HCT116 (cell line): ENCODE data around the gene ACOT8. TPM values are rescaled to one million over a fixed set of nuclear protein-coding genes. Genes with fewer than 3 reads are reported as not detected.

ENCODE experiments used
- ATAC-seq: fragments of 200-7000 bp; cut with Tn5 transposase; 2 replicates; pipeline ENCODE4 v1.9.1; 2020; ENCODE audit warnings: mild to moderate bottlenecking, moderate library complexity
- BruUV-seq: library from RNA; stranded (reverse); fragments of 400-500 nt; replicated peaks from 2 replicates; lab custom pipeline; 2021; lab: Mats Ljungman, UMichigan
- CTCF ChIA-PET: fragments of 300-600 bp; sonication (Branson Sonifier 250); formaldehyde crosslinking; loops from one replicate; lab custom pipeline; 2021; ENCODE audit warnings: antibody characterized with exemption; lab: Charles Lee
- POLR2A ChIA-PET: fragments of 300-600, 350-600 bp; sonication (Branson Sonifier 250); formaldehyde crosslinking; loops from one replicate; lab custom pipeline; 2021; ENCODE audit warnings: antibody characterized with exemption; lab: Charles Lee
- RAD21 ChIA-PET, 2 experiments: fragments of 300-600 bp; sonication (Branson Sonifier 250); formaldehyde crosslinking; loops; one replicate each; lab custom pipeline; 2023; ENCODE audit warnings: low total read pairs in 2 of 2; ENCODE audit not compliant: uncharacterized antibody in 2 of 2, unreplicated experiment in 2 of 2, low non-redundant PET in 1 of 2; lab: Charles Lee
- DNase-seq: peaks from one replicate; pipeline ENCODE4 v3.0.0-alpha.2; 2010; ENCODE audit warnings: low read depth, low spot score
- H2AFZ ChIP-seq: fragments of 200-600 bp; shearing (Covaris generic), sonication (generic); 2 replicates; pipeline ENCODE4 v1.6.1; 2017; ENCODE audit warnings: low read depth, mixed run types, mixed read lengths, antibody characterized with exemption, low read length; ENCODE audit not compliant: poor library complexity, severe bottlenecking
- H3K27ac ChIP-seq: 2 replicates; pipeline ENCODE4 v1.5.1; 2012; ENCODE audit warnings: low read depth, low read length
- H3K27me3 ChIP-seq: fragments of 200-600 bp; sonication (generic); 2 replicates; pipeline ENCODE4 v1.6.1; 2016; ENCODE audit warnings: mixed run types, low read length, mixed read lengths; ENCODE audit not compliant: insufficient read depth
- H3K36me3 ChIP-seq, 2 experiments: fragments of 200-500 bp in 1 of 2; fragments of 200-600 bp in 1 of 2; sonication (Bioruptor generic) in 1 of 2; sonication (generic) in 1 of 2; 2 replicates each; pipeline versions ENCODE4 v1.5.1 to v1.6.1; 2014 to 2016; ENCODE audit warnings: low read length in 2 of 2, inconsistent platforms in 1 of 2, mixed read lengths in 1 of 2, mixed run types in 1 of 2; ENCODE audit not compliant: insufficient read depth in 2 of 2, control insufficient read depth in 1 of 2
- H3K4me1 ChIP-seq, 2 experiments: fragments of 200-600 bp in 1 of 2; sonication (generic) in 1 of 2; 2 replicates each; pipeline versions ENCODE4 v1.5.1 to v1.6.1; 2012 to 2017; ENCODE audit warnings: low read length in 2 of 2, inconsistent platforms in 1 of 2, mild to moderate bottlenecking in 1 of 2, mixed read lengths in 1 of 2, mixed run types in 1 of 2, moderate library complexity in 1 of 2; ENCODE audit not compliant: insufficient read depth in 2 of 2, control insufficient read depth in 1 of 2
- H3K4me2 ChIP-seq: fragments of 200-600 bp; sonication (generic); 2 replicates; pipeline ENCODE4 v1.6.1; 2017; ENCODE audit warnings: mixed run types, low read length, mixed read lengths
- H3K4me3 ChIP-seq, 2 experiments: fragments of 200-600 bp in 1 of 2; sonication (generic) in 1 of 2; replicated peaks in 1 of 2; 2 replicates each; pipeline ENCODE4 v1.5.1; 2011 to 2016; ENCODE audit warnings: low read length in 2 of 2, control low read depth in 1 of 2, low read depth in 1 of 2, mild to moderate bottlenecking in 1 of 2, mixed read lengths in 1 of 2, mixed run types in 1 of 2
- H3K79me2 ChIP-seq: fragments of 200-600 bp; sonication (generic); 2 replicates; pipeline ENCODE4 v1.6.1; 2017; ENCODE audit warnings: mild to moderate bottlenecking, mixed run types, low read length, moderate library complexity, mixed read lengths; ENCODE audit not compliant: insufficient read depth
- H3K9ac ChIP-seq: fragments of 200-600 bp; sonication (generic); 2 replicates; pipeline ENCODE4 v1.6.1; 2016; ENCODE audit warnings: low read length, mixed read lengths
- H3K9me2 ChIP-seq: fragments of 200-600 bp; sonication (generic), shearing (Covaris generic); 2 replicates; pipeline ENCODE4 v1.6.1; 2017; ENCODE audit warnings: mixed run types, mild to moderate bottlenecking, moderate library complexity; ENCODE audit not compliant: insufficient read depth
- H3K9me3 ChIP-seq, 2 experiments: fragments of 200-500 bp in 1 of 2; fragments of 200-600 bp in 1 of 2; sonication (Bioruptor generic) in 1 of 2; sonication (generic) in 1 of 2; 2 replicates each; pipeline ENCODE4 v1.6.1; 2014 to 2017; ENCODE audit warnings: low read length in 2 of 2, mixed read lengths in 2 of 2, inconsistent platforms in 1 of 2, low read depth in 1 of 2, mild to moderate bottlenecking in 1 of 2, mixed run types in 1 of 2, moderate library complexity in 1 of 2; ENCODE audit not compliant: control insufficient read depth in 1 of 2, insufficient read depth in 1 of 2
- H4K20me1 ChIP-seq: fragments of 200-600 bp; sonication (generic), shearing (Covaris generic); 2 replicates; pipeline ENCODE4 v1.6.1; 2017; ENCODE audit warnings: mixed run types, mild to moderate bottlenecking, moderate library complexity; ENCODE audit not compliant: insufficient read depth
- CBX3 ChIP-seq: IDR thresholded peaks from 2 replicates; pipeline ENCODE4 v1.6.1; 2012; ENCODE audit warnings: low read depth
- CEBPB ChIP-seq: IDR thresholded peaks from 2 replicates; pipeline ENCODE4 v1.6.1; 2012; ENCODE audit warnings: low read depth
- ELF1 ChIP-seq: IDR thresholded peaks from 2 replicates; pipeline ENCODE4 v1.6.1; 2012; ENCODE audit warnings: low read depth, borderline replicate concordance
- FOSL1 ChIP-seq: IDR thresholded peaks from 2 replicates; pipeline ENCODE4 v1.6.1; 2012; ENCODE audit warnings: low read depth
- POLR2A ChIP-seq: IDR thresholded peaks from 2 replicates; pipeline ENCODE4 v1.7.0; 2011; ENCODE audit warnings: borderline replicate concordance; ENCODE audit not compliant: insufficient read depth, insufficient read length; ENCODE audit errors: extremely low read depth
- RAD21 ChIP-seq: IDR thresholded peaks from 2 replicates; pipeline ENCODE4 v1.6.1; 2012; ENCODE audit warnings: low read depth, mild to moderate bottlenecking
- SIN3A ChIP-seq: IDR thresholded peaks from 2 replicates; pipeline ENCODE4 v1.6.1; 2012; ENCODE audit warnings: low read depth
- SRF ChIP-seq: IDR thresholded peaks from 2 replicates; pipeline ENCODE4 v1.6.1; 2012; ENCODE audit warnings: low read depth
- ZFX ChIP-seq: fragments of 450-650 bp; IDR thresholded peaks from 2 replicates; pipeline ENCODE4 v1.6.1; 2017
- ZNF274 ChIP-seq: fragments of 200-500 bp; sonication (Bioruptor generic); IDR thresholded peaks from 2 replicates; pipeline ENCODE4 v1.6.1; 2014; ENCODE audit warnings: mild to moderate bottlenecking, low read depth, low read length, inconsistent platforms
- intact Hi-C: fragments of 100-400 bp; cut with micrococcal nuclease; formaldehyde crosslinking; loops from 2 replicates; pipeline ENCODE4 v1.10.0; 2022
- total RNA-seq: library from RNA; stranded (reverse); gene quantifications from one replicate; pipeline ENCODE4 v1.2.1, GENCODE V29; 2021; ENCODE audit not compliant: unreplicated experiment
- TF ChIP-seq, protein P1 (sequence below), 3 experiments: fragments of 200-600 bp in 1 of 3; sonication (generic) in 1 of 3; IDR thresholded peaks in 2 of 3; conservative IDR thresholded peaks in 1 of 3; 2 replicates each; pipeline ENCODE4 v1.5.1; 2012 to 2017; ENCODE audit warnings: low read depth in 2 of 3, low read length in 2 of 3, antibody characterized with exemption in 1 of 3, borderline replicate concordance in 1 of 3, control low read depth in 1 of 3, mild to moderate bottlenecking in 1 of 3, mixed read lengths in 1 of 3, mixed run types in 1 of 3, moderate library complexity in 1 of 3; ENCODE audit not compliant: insufficient read depth in 1 of 3
- TF ChIP-seq, protein P2 (sequence below): IDR thresholded peaks from 2 replicates; pipeline ENCODE4 v1.6.1; 2012

Gene ACOT8
- total RNA-seq, 1 experiment from 2014 or later = 12.2 TPM

DNA sequence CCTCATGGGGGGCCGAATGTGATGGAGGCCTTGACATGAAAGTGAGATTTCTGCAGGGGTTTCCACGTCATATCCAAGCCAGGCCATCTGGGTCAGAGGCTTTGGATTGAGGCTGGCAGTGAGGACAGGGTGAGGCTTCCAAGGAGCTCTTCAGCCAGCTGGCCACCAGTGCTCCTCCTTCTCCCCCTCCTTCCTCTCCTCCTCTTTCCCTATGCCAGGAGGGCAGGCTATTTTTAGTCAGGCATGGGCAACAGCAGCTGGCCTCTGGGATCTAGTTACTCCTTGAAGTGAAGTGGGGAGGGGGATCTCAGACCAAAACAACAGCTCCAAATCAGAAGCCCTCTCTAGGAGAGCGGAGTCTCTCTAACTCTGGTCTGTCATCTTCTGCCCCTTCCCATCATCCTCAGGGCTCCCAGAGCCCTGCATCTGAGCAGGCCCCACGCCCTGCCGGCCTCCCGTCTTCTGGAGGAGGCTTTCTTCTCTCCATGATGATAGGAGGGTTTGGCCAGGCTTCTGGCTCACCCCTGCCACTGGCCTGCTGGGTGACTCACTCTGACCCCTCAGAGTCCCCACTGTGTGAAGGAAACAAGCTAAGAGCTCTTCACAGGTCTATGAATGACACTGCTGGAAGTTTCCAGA, 30.7 kb downstream of the ACOT8 start:
- CTCF ChIA-PET = interaction anchor here (1.4 kb wide), 1 partner anchor 28 kb away, joined by 3 read pairs; no protein-coding TSS in a partner anchor
- DNase-seq (no peak), ATAC-seq (no peak)
- Histone ChIP-seq H3K9me2 (no peaks in the 10 kb centered on the region), H2AFZ (no peak overlapping the region), H3K27ac (0 out of 2 replicates have a peak overlapping the region, but pooled peaks have one; percentile 14), H3K79me2 (no peaks in the 10 kb centered on the region), H3K36me3 (no peaks in the 10 kb centered on the region), H3K9ac (no peak overlapping the region), H3K4me1 (peaks cover 9 to 22% of the 10 kb centered on the region in 2 experiments; a peak in 3 of 4 replicates), H3K27me3 (no peaks in the 10 kb centered on the region), H3K9me3 (no peaks in the 10 kb centered on the region), H3K4me3 (no peak overlapping the region), H4K20me1 (no peaks in the 10 kb centered on the region), H3K4me2 (peak overlapping the region; percentile 19; the same call in 1 of the 2 replicates)
- POLR2A ChIA-PET = interaction anchor here (1.5 kb wide), 1 partner anchor 10 kb away, joined by 4 read pairs; no protein-coding TSS in a partner anchor
- intact Hi-C loops = no loop called here
- TF ChIP-seq SRF (no peak), SIN3A (no peak)
- BruUV-seq = no TSS peak
- RAD21 ChIA-PET = no interaction called here

DNA sequence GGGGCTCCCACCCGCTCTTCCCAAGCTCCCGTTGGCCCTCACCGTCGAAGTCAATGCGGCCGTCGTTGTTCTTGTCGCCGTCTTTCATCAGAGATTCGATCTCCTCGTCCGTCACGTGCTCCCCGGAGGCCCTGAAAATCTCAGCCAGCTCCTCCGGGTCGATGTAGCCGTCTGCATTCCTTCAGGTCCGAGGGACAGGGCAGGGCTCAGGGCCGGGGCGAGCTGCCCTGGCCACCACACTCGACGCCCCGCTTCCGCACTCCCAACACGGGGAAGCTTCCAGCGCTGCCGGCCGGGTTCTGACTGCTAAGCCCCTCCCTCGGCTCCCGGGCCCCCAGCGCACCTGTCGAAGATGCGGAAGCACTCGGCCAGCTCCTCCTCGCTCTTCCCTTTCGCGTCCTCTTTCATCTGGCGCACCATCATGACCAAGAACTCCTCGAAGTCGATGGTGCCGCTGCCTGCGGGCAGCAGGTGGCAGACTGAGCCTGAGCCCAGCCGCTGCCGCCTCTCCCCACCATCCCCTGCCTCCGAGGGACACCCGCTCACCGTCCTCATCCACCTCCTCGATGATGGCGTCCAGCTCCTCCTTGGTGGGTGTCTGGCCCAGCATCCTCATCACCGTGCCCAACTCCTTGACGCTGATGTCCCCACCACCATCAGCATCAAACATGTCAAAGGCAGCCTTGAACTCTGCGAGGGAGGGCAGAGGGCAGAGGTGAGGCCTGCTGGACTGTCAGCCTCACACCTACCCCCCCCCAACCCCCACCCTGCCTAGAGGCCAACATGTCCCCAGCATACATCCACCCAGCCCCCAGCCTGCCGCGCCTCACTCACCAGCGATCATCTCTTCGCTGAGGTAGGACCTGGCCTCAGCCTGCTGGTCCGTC, 33.0 kb downstream of the ACOT8 start:
- Histone ChIP-seq H3K36me3 (no peaks in the 10 kb centered on the region), H3K79me2 (no peaks in the 10 kb centered on the region), H3K4me1 (peaks cover 9 to 22% of the 10 kb centered on the region in 2 experiments; a peak in 3 of 4 replicates), H3K27me3 (no peaks in the 10 kb centered on the region), H3K9ac (no peak overlapping the region), H3K9me2 (no peaks in the 10 kb centered on the region), H2AFZ (no peak overlapping the region), H3K4me3 (no peak overlapping the region), H3K9me3 (no peaks in the 10 kb centered on the region), H3K4me2 (no peak overlapping the region), H4K20me1 (no peaks in the 10 kb centered on the region), H3K27ac (no peak overlapping the region)
- BruUV-seq = no TSS peak
- POLR2A ChIA-PET = no interaction called here
- intact Hi-C loops = loop anchor here (2.0 kb wide), 1 partner anchor 139 kb away; no protein-coding TSS in a partner anchor
- CTCF ChIA-PET = interaction anchor here (1.5 to 1.9 kb wide), 2 partner anchors 110 to 137 kb away, joined by 6 read pairs; partner anchors contain the start of gene PCIF1
- ATAC-seq (peak; percentile 82), DNase-seq (no peak)
- RAD21 ChIA-PET = interaction anchor here in 1 of 2 experiments (0.6 to 0.7 kb wide), 2 partner anchors 39 to 139 kb away, joined by 3 read pairs; no protein-coding TSS in a partner anchor
- TF ChIP-seq FOSL1 (no peak), ZNF274 (no peak), RAD21 (peak; percentile 68), CBX3 (no peak), ELF1 (no peak), POLR2A (no peak), ZFX (no peak), CEBPB (no peak), SRF (no peak)
- TF ChIP-seq, protein P1, sequence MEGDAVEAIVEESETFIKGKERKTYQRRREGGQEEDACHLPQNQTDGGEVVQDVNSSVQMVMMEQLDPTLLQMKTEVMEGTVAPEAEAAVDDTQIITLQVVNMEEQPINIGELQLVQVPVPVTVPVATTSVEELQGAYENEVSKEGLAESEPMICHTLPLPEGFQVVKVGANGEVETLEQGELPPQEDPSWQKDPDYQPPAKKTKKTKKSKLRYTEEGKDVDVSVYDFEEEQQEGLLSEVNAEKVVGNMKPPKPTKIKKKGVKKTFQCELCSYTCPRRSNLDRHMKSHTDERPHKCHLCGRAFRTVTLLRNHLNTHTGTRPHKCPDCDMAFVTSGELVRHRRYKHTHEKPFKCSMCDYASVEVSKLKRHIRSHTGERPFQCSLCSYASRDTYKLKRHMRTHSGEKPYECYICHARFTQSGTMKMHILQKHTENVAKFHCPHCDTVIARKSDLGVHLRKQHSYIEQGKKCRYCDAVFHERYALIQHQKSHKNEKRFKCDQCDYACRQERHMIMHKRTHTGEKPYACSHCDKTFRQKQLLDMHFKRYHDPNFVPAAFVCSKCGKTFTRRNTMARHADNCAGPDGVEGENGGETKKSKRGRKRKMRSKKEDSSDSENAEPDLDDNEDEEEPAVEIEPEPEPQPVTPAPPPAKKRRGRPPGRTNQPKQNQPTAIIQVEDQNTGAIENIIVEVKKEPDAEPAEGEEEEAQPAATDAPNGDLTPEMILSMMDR (IDR thresholded peaks at IDR 0.05 in 2 of 3, conservative IDR thresholded peaks at IDR 0.05 in 1 of 3; ENCODE audit: borderline replicate concordance in 1 of 3, insufficient read depth in 1 of 3, low read depth in 2 of 3, low read length in 2 of 3) = peak; percentile 31 to 61 (median 61); a peak in 4 of 6 replicates
- TF ChIP-seq, protein P2, sequence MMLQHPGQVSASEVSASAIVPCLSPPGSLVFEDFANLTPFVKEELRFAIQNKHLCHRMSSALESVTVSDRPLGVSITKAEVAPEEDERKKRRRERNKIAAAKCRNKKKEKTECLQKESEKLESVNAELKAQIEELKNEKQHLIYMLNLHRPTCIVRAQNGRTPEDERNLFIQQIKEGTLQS = no peak
